ENCODE measurements around the gene TP63. TPM values are rescaled to one million over a fixed set of nuclear protein-coding genes. Genes with fewer than 3 reads are reported as not detected.

Gene TP63
- total RNA-seq, 2 donors from 2014 or later: 0.24 to 0.30 TPM

GRCh38 chr3:189834462-189834861, 203.3 kb downstream of the TP63 start:
- no peaks in the 10 kb centered on the region for H3K36me3 ChIP-seq

GRCh38 chr3:189836795-189837194, 205.6 kb downstream of the TP63 start:
- H3K27ac ChIP-seq: no peak overlapping the region
- H3K4me1 ChIP-seq: no peaks in the 10 kb centered on the region
- H3K9me3 ChIP-seq: no peaks in the 10 kb centered on the region
- no peaks in the 10 kb centered on the region for H3K36me3 ChIP-seq
- TF ChIP-seq, protein P1, sequence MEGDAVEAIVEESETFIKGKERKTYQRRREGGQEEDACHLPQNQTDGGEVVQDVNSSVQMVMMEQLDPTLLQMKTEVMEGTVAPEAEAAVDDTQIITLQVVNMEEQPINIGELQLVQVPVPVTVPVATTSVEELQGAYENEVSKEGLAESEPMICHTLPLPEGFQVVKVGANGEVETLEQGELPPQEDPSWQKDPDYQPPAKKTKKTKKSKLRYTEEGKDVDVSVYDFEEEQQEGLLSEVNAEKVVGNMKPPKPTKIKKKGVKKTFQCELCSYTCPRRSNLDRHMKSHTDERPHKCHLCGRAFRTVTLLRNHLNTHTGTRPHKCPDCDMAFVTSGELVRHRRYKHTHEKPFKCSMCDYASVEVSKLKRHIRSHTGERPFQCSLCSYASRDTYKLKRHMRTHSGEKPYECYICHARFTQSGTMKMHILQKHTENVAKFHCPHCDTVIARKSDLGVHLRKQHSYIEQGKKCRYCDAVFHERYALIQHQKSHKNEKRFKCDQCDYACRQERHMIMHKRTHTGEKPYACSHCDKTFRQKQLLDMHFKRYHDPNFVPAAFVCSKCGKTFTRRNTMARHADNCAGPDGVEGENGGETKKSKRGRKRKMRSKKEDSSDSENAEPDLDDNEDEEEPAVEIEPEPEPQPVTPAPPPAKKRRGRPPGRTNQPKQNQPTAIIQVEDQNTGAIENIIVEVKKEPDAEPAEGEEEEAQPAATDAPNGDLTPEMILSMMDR (IDR thresholded peaks at IDR 0.05): no peak
- H3K27me3 ChIP-seq: no peaks in the 10 kb centered on the region
- DNase-seq (ENCODE audit: low spot score): no peak
- no peak overlapping the region for H3K4me3 ChIP-seq

More at GRCh38 chr3:189834462-189834861, 203.3 kb downstream of the TP63 start:
- no peaks in the 10 kb centered on the region for H3K9me3 ChIP-seq
- H3K27ac ChIP-seq: no peak overlapping the region
- TF ChIP-seq, protein P1 (IDR thresholded peaks at IDR 0.05): no peak
- H3K4me3 ChIP-seq: no peak overlapping the region
- H3K27me3 ChIP-seq: no peaks in the 10 kb centered on the region
- no peaks in the 10 kb centered on the region for H3K4me1 ChIP-seq
- DNase-seq (ENCODE audit: low spot score): no peak

GRCh38 chr3:189838291-189838690, 207.1 kb downstream of the TP63 start:
- TF ChIP-seq, protein P1 (IDR thresholded peaks at IDR 0.05): no peak
- Histone ChIP-seq H3K27me3 (no peaks in the 10 kb centered on the region), H3K4me3 (no peak overlapping the region), H3K9me3 (no peaks in the 10 kb centered on the region), H3K36me3 (no peaks in the 10 kb centered on the region), H3K27ac (no peak overlapping the region), H3K4me1 (no peaks in the 10 kb centered on the region)
- DNase-seq (ENCODE audit: low spot score): no peak

DNA sequence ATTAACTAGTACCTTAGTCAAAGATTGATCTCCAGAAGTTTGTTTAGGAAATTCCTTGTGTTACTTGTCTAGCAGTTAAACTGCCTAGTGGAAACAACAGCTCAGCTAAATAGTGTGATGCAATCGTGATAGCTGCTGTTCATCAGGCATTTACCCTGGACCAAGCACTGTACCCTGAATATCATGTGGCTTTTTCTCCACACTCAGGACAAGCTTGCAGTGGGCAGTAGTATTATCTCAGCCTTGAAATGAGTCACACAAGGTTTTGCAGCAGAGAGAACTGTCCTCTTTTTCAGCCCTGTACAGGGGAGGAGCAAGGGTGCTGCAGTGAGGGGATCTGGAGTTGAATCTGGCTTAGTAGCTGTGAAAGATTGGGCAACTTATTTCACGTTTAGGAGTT, 208.4 kb downstream of the TP63 start:
- no peak overlapping the region for H3K27ac ChIP-seq
- no peaks in the 10 kb centered on the region for H3K36me3 ChIP-seq
- TF ChIP-seq, protein P1 (IDR thresholded peaks at IDR 0.05): no peak

DNA sequence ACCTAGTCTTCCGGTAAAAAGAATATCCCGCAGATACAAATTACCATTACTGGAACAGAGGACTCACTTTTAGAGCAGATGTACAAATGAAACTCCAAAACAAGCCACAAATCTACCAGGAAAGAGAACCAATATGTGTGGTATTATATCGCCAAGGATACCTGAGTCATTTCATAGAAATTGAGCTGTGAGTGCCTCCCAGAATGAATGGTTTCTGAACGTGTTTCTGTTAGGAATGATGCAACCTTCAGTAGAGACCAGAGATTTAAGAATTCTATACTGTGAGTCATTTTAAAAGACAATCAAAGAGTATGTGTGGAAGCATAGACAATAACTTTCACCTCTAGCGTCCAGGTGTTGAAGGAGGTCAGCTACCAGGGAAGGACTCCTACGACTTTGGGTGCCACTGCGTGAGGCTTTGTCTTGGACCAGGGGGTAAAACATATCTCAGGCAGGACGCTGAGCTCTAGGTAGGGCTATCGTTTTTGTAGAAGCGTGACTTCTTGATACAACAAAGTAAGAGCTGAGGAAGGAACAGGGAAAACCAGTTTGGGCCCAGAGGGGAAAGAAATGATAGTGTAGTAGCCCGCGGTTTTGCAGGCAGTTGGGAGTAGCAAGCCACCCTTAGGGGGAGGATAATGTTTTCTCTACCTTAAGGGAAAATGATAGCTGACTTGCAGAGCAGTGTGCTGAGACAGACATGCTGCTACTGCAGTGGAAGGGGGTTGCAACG, 210.4 kb downstream of the TP63 start:
- H3K4me1 ChIP-seq: peaks cover 0 to 5% of the 10 kb centered on the region in 2 donors
- H3K4me3 ChIP-seq: no peak overlapping the region
- TF ChIP-seq, protein P1 (IDR thresholded peaks at IDR 0.05): no peak
- H3K27me3 ChIP-seq: no peaks in the 10 kb centered on the region
- H3K27ac ChIP-seq: no peak overlapping the region
- no peaks in the 10 kb centered on the region for H3K9me3 ChIP-seq
- no peaks in the 10 kb centered on the region for H3K36me3 ChIP-seq
- DNase-seq (ENCODE audit: low spot score): no peak

More for the DNA sequence above, 208.4 kb downstream of the TP63 start:
- H3K4me3 ChIP-seq: no peak overlapping the region
- no peaks in the 10 kb centered on the region for H3K9me3 ChIP-seq
- no peak for DNase-seq (ENCODE audit: low spot score)
- H3K27me3 ChIP-seq: no peaks in the 10 kb centered on the region
- no peaks in the 10 kb centered on the region for H3K4me1 ChIP-seq
